Sciatic nerve (tissue), 2 donors: ENCODE results near the gene ACBD5. TPM values are rescaled to one million over a fixed set of nuclear protein-coding genes. Genes with fewer than 3 reads are reported as not detected.
"Not testable (repeated sequence)": the region's sequence is repeated elsewhere in the genome, so short reads cannot be mapped to it uniquely, and the experiment has no call there.

Experiments used
- ATAC-seq: fragments of 200-7000 bp; cut with Tn5 transposase; one replicate; pipeline ENCODE4 v1.9.1; 2020; ENCODE audit warnings: mild to moderate bottlenecking, moderate library complexity
- DNase-seq: peaks from one replicate; pipeline ENCODE4 v3.0.0-alpha.2; 2020; ENCODE audit warnings: low spot score
- intact Hi-C: fragments of 100-400 bp; cut with DNase I; formaldehyde crosslinking; loops from one replicate; pipeline ENCODE4 v1.14.2; 2022
- total RNA-seq: library from RNA; stranded (reverse); fragmentation: NEBNext Ultra II Directional; extraction: Animal tissue kit (Norgen Biotek cat#: 25700); gene quantifications from one replicate; pipeline ENCODE4 v1.2.1, GENCODE V29; 2021
- donor health status: DM: no; HTN: no; CAD: no.
- donor health status: DM: no; HTN: no; CAD: no.

The ACBD5 gene
- total RNA-seq, 1 donor from 2014 or later, result 31.6 TPM

- ATAC-seq, result peak; percentile 97
- DNase-seq, result peak; percentile 96
- intact Hi-C loops, result no loop called here
These were observed 1.3 kb upstream of the ACBD5 start for GRCh38 chr10:27241652-27242472.

GRCh38 chr10:27241010-27241651 is 534 bp upstream of the ACBD5 start:
- intact Hi-C loops, result no loop called here
- DNase-seq (no peak), ATAC-seq (peak; percentile 16)

GRCh38 chr10:27237531-27237930 is 3.1 kb downstream of the ACBD5 start:
- ATAC-seq, intact Hi-C loops, DNase-seq: not testable (repeated sequence)

- intact Hi-C loops, ATAC-seq, DNase-seq: not testable (repeated sequence)
These were observed 3.9 kb downstream of the ACBD5 start for GRCh38 chr10:27236589-27237128.

- DNase-seq, result no peak
- no peak for ATAC-seq
- intact Hi-C loops, result no loop called here
These were observed 4.9 kb downstream of the ACBD5 start for GRCh38 chr10:27235706-27236105.

GRCh38 chr10:27230022-27230421 is 10.6 kb downstream of the ACBD5 start:
- ATAC-seq (no peak), DNase-seq (no peak)
- intact Hi-C loops, result no loop called here

- intact Hi-C loops, result no loop called here
- ATAC-seq, result no peak
- no peak for DNase-seq
These were observed 14.8 kb downstream of the ACBD5 start for GRCh38 chr10:27225642-27226257.

GRCh38 chr10:27225011-27225590 is 15.5 kb downstream of the ACBD5 start:
- intact Hi-C loops, result no loop called here

GRCh38 chr10:27223964-27224363 is 16.6 kb downstream of the ACBD5 start:
- intact Hi-C loops, result no loop called here
- ATAC-seq, result peak; percentile 49
- no peak for DNase-seq

More at GRCh38 chr10:27225011-27225590, 15.5 kb downstream of the ACBD5 start:
- ATAC-seq (no peak), DNase-seq (no peak)

GRCh38 chr10:27207350-27207749 is 33.2 kb downstream of the ACBD5 start:
- intact Hi-C loops, result no loop called here
- ATAC-seq (no peak), DNase-seq (no peak)

- no peak for ATAC-seq
- no peak for DNase-seq
- intact Hi-C loops, result no loop called here
These were observed 36.8 kb downstream of the ACBD5 start for GRCh38 chr10:27203806-27204205.

GRCh38 chr10:27197980-27198620 is 42.5 kb downstream of the ACBD5 start:
- ATAC-seq, result no peak
- intact Hi-C loops, result no loop called here

GRCh38 chr10:27192284-27192683 is 48.3 kb downstream of the ACBD5 start:
- peak; percentile 41 for ATAC-seq
- intact Hi-C loops, result no loop called here
- DNase-seq, result no peak

More at GRCh38 chr10:27197980-27198620, 42.5 kb downstream of the ACBD5 start:
- no peak for DNase-seq

- DNase-seq (no peak), ATAC-seq (no peak)
- intact Hi-C loops, result no loop called here
These were observed 50.1 kb downstream of the ACBD5 start for GRCh38 chr10:27190508-27190907.

- no peak for DNase-seq
- intact Hi-C loops, result no loop called here
- ATAC-seq, result no peak
These were observed 51.7 kb downstream of the ACBD5 start for GRCh38 chr10:27188897-27189296.

- no peak for ATAC-seq
- intact Hi-C loops, result no loop called here
- no peak for DNase-seq
These were observed 52.3 kb downstream of the ACBD5 start for GRCh38 chr10:27188259-27188658.

GRCh38 chr10:27169849-27170248 is 70.7 kb downstream of the ACBD5 start:
- DNase-seq (no peak), ATAC-seq (no peak)
- intact Hi-C loops, result no loop called here

GRCh38 chr10:27158421-27158820 is 82.2 kb downstream of the ACBD5 start:
- intact Hi-C loops, result no loop called here
- no peak for ATAC-seq
- no peak for DNase-seq

- intact Hi-C loops, result no loop called here
- DNase-seq (no peak), ATAC-seq (no peak)
These were observed 83.4 kb downstream of the ACBD5 start for GRCh38 chr10:27157150-27157549.
